IMR-90 (cell line): ENCODE results near the gene TMEM131.

Source experiments
- ELK1 ChIP-seq: fragments of 150-350 bp; IDR thresholded peaks from 2 replicates; pipeline ENCODE4 v1.6.1; 2016; ENCODE audit warnings: low read depth, mild to moderate bottlenecking, low read length, moderate library complexity, borderline replicate concordance
- POLR2A ChIP-seq: IDR thresholded peaks from 2 replicates; pipeline ENCODE4 v1.6.1; 2012; ENCODE audit warnings: mild to moderate bottlenecking, low read depth, low read length
- TF ChIP-seq, protein P1 (sequence below): conservative IDR thresholded peaks from 2 replicates; pipeline ENCODE4 v1.5.1; 2012; ENCODE audit warnings: mild to moderate bottlenecking, low read depth, low read length, improper control_type of control experiment

- TF ChIP-seq, protein P1, sequence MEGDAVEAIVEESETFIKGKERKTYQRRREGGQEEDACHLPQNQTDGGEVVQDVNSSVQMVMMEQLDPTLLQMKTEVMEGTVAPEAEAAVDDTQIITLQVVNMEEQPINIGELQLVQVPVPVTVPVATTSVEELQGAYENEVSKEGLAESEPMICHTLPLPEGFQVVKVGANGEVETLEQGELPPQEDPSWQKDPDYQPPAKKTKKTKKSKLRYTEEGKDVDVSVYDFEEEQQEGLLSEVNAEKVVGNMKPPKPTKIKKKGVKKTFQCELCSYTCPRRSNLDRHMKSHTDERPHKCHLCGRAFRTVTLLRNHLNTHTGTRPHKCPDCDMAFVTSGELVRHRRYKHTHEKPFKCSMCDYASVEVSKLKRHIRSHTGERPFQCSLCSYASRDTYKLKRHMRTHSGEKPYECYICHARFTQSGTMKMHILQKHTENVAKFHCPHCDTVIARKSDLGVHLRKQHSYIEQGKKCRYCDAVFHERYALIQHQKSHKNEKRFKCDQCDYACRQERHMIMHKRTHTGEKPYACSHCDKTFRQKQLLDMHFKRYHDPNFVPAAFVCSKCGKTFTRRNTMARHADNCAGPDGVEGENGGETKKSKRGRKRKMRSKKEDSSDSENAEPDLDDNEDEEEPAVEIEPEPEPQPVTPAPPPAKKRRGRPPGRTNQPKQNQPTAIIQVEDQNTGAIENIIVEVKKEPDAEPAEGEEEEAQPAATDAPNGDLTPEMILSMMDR: no peak
- TF ChIP-seq POLR2A (no peak), ELK1 (no peak)
These were observed 250.1 kb downstream of the TMEM131 start for GRCh38 chr2:97745474-97746174.
